Measurements from ENCODE around the gene MTAP.

DNA sequence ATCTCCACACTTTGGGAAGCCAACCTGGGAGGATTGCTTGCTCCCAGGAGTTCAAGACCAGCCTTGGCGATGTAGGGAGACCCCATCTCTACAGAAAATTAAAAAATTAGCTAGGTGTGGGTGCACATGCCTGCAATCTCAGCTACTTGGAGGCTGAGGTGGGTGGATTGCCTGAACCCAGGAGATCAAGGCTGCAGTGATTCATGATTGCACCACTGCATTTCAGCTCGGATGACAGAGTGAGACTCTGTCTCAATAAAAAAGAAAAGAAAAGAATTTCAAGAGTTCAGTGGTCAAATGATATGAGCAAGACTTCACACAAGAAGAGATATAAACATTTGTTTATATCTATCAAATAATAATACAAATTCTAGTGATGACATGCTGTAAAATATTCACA, 23.0 kb upstream of the MTAP start:
- TF ChIP-seq, protein P1, sequence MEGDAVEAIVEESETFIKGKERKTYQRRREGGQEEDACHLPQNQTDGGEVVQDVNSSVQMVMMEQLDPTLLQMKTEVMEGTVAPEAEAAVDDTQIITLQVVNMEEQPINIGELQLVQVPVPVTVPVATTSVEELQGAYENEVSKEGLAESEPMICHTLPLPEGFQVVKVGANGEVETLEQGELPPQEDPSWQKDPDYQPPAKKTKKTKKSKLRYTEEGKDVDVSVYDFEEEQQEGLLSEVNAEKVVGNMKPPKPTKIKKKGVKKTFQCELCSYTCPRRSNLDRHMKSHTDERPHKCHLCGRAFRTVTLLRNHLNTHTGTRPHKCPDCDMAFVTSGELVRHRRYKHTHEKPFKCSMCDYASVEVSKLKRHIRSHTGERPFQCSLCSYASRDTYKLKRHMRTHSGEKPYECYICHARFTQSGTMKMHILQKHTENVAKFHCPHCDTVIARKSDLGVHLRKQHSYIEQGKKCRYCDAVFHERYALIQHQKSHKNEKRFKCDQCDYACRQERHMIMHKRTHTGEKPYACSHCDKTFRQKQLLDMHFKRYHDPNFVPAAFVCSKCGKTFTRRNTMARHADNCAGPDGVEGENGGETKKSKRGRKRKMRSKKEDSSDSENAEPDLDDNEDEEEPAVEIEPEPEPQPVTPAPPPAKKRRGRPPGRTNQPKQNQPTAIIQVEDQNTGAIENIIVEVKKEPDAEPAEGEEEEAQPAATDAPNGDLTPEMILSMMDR (conservative IDR thresholded peaks at IDR 0.05), result no peak
- no peak for TF ChIP-seq ZFX (IDR thresholded peaks at IDR 0.05)
